Activated CD8-positive, alpha-beta memory T cell treated with anti-CD3 and anti-CD28 coated beads for 48 hours (primary cell): ENCODE data around the gene SPN.
"Not testable (repeated sequence)": the region's sequence is repeated elsewhere in the genome, so short reads cannot be mapped to it uniquely, and the experiment has no call there.

Experiments
- DNase-seq, 3 experiments: peaks; one replicate each; pipeline ENCODE4 v3.0.0-alpha.2; 2020; ENCODE audit warnings: low read depth in 2 of 3, low spot score in 2 of 3

The SPN gene

DNA sequence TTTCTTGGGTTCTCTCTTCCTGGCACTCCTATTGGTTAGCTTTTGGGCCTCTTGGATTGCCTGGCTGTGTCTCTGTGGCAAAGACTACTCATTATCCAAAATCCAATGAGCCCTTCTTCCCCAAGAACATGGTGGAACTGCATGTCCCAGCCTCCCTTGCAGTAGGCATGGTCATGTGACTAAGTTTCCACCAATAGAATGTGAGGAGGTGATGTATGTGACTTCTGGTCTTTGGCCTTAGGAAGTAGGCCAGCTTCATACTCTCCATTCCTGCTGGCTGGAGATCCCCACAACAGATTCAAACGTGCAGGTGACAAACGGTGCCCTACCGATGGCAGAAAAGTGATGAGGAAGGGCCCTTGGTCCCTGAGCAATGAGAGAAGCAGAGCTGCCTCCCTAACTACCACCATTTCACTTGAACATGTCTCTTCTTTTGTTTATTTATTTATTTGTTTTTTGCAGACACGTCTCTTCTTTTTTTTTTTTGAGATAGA, 17.3 kb upstream of the SPN start:
- DNase-seq = no peak

DNA sequence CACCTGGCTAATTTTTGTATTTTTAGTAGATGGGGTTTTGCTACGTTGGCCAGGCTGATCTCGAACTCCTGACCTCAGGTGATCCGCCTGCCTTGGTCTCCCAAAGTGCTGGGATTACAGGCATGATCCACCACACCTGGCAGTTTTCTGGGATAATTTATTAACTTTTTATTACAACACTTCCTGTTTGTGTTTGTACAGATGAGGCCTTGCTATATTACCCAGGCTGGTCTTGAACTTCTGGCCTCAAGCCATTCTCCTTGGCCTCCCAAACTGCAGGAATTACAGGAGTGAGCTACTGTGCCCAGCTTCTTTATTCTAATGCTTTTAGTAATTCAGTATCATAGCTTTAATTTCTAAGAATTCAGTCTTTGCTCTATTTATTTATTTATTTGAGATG, 16.1 kb upstream of the SPN start:
- DNase-seq = no peak

DNA sequence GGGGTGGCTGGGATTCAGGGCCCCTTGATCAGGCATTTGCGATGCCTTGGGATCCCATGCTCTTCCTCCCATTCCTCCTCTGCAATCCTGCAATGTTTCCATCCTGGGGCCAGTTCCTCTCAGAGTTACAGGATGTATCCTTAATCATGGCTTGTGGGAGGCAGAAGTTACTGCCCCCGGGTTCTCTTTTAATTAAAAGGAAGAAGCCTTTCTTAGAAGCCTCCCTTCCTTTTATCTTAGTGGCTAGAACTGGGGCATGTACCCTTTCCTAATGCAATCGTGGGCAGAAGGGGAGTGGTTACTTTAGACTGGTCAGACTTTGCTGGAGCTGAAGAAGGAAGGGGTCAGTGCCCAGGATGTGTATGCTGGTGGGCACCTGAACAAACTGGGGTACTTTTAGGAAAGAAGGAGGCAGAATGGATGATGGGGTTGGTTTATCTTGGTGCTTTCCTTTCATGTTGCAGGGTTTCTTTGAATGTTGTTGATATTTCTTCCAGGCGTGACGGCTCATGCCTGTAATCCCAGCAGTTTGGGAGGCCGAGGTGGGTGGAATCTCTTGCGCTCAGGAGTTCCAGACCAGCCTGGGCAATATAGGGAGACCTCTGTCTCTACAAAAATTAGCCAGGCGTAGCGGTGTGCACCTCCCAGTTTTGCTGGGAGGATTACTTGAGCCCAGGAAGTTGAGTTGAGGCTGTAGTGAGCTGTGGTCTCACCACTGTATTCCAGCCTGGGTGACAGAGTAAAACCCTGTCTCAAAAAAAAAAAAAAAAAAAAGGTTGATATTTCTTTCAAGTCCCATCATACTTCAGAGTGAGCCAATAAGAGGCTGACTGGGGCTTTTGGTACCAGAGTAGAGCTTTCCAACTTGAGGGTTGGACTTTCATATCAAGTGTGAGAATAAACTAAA, 13.2 kb upstream of the SPN start:
- DNase-seq = no peak

DNA sequence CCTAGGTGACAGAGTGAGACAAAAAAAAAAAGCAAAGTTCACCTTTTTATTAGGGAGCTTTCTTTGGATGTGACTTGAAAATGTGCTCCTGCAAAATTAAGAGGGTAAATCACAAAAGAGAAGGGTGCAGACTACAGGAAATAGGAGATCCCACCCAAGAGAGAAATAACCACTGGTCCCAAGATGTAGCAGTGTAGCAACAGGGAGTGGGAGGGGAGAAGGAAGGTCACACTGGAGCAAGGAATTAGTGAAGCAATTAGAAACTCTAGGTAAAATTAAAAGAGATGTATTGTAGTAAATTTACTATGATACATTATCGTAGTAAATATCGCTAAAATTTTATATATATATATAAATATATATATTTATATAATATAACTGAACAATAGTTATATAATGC, 12.3 kb upstream of the SPN start:
- DNase-seq = no peak

DNA sequence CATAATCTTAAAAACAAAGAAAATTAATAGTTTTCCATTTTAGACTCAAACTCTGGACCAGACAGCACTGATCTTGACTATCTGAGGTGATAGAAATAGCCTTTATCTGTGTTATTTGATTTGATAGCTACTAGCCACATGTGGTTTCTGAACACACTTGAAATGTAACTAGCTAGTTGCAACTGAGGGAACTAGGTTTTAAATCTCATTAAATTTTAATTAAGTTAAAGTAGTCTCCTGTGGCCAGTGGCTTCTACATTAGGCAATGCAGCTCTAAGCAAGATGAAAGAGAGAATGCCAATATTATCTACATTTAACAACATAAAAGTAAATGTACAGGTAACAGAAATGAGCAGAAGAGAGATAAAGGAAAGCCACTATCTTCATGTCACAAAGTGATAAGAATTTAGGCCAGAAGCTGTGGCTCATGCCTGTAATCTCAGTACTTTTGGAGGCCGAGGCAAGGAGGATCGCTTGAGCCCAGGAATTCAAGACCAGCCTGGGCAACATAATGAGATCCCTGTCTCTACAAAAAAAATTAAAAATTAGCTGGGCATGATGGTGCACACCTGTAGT, 11.2 kb upstream of the SPN start:
- no peak for DNase-seq

DNA sequence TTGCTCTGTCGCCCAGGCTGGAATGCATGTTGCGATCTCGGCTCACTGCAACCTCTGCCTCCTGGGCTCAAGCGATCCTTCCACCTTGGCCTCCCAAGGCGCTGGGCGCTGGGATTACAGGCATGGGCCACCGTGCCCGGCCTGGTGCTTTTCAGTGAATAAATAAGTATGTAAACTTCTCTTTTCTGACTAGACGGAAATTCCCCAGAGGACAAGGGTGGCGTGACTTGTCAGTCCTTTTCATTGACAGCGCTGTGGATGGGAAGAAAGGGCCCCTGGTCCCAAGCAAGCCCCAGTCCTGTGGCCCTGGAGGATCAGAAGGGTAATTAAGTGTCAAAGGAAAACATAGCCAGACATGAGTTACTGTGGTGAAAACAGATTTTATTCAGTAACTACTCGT, 9.6 kb upstream of the SPN start:
- DNase-seq = no peak

DNA sequence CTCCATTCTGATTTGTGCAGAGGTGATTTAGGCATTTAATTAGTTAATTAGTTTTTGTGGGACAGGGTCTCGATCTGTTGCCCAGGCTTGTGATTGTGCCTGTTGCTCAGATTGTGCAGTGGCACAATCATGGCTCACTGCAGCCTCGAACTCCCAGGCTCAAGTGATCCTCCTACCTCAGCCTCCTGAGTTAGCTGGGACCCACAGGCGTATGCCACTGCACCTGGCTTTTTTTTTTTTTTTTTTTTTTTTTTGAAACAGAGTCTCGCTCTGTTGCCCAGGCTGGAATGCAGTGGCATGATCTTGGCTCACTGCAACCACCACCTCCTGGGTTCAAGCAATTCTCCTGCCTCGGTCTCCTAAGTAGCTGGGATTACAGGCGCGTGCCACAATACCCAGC, 9.2 kb upstream of the SPN start:
- not testable (repeated sequence) for DNase-seq

DNA sequence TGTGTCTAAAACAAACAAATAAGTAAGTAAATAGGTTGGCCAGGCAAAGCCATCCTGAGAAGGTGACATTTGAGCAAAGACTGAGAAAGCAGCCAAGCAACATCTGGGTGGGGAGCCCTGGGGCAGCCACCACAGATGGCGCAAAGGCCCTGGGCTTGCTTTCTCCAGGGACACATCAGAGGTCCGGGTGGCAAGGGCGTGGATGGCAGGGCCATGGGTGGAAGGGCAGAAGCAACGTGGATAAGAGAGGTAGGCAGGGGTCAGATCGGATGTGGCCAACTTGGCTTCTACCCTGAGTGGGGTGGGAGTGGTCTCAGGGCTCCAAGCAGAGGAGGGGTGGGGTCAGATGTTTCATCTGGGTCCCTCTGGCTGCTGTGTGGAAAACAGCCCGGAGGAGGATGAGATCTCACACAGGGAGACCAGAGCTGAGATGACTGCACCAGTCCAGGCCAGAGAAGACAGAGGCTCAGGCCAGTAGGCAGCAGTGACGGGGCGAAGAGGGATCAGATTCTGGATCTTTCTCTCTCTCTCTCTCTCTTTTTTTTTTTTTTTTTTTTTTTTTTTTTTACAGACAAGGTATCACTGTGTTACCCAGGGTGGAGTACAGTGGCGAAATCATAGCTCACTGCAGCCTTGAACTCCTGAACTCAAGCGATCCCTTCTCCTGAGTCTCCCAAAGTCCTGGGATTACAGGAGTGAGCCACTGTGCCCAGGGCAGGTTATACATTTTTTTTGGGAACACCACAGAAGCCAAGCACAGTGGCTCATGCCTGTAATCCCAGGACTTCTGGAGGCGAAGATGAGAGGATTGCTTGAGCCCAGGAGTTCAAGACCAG, 6.1 kb upstream of the SPN start:
- no peak for DNase-seq

DNA sequence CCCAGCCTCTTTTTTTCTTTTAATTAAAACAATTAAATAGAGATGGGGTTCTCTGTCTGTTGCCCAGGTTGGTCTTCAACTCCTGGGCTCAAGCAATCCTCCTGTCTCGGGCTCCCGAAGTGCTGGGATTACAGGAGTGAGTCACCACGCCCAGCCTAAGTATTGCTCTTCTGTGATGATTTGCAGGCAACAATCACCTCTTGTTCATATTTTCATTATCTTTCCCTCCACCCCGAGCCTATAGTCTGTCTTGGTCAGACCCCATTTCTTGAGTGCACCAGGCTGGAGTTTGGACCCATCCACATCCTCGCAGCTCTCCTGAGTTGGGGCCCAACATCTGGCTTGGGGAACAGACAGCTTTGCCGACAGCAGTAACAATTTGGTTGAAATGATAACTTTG, 4.3 kb upstream of the SPN start:
- no peak for DNase-seq

DNA sequence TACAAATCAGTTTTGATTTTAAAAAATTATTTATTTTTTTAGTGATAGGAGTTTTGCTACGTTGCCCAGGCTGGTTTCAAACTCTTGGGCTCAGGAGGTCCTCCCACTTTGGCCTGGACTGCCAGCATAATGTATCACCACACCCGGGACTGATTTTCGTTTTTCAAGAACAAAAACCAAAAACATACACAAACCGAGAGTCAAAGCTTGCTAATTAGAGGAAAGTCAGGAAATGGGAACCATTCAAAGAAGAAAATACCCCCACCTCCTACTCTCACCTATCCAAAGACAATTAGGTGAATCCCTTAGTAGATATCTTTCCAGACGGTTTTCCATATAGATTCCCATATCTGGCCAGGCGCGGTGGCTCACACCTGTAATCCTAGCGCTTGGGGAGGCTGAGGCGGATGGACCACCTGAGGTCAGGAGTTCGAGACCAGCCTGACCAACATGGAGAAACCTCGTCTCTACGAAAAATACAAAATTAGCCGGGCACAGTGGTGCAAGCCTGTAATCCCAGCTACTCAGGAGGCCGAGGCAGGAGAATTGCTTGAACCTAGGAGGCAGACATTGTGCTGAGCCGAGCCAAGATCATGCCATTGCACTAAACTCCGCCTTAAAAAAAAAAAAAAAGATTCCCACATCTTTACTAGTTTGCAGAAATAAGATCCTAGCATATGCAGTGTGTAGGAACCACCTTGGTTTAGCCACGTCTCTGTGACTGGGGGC, 883 bp upstream of the SPN start:
- DNase-seq = no peak

DNA sequence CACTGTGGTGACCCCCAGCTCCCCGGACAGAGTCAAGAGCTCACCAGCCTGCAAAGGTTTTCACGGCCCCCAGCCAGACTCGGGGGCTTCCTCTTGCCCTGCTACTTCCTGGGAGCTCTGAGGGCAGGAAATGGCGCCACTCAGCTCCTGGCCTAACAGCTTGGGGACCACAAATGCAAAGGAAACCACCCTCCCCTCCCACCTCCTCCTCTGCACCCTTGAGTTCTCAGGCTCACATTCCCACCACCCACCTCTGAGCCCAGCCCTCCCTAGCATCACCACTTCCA, 375 bp upstream of the SPN start:
- no peak for DNase-seq

DNA sequence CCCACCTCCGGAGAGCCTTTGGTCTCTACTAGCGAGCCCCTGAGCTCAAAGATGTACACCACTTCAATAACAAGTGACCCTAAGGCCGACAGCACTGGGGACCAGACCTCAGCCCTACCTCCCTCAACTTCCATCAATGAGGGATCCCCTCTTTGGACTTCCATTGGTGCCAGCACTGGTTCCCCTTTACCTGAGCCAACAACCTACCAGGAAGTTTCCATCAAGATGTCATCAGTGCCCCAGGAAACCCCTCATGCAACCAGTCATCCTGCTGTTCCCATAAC, 702 bp downstream of the SPN start:
- DNase-seq = no peak

DNA sequence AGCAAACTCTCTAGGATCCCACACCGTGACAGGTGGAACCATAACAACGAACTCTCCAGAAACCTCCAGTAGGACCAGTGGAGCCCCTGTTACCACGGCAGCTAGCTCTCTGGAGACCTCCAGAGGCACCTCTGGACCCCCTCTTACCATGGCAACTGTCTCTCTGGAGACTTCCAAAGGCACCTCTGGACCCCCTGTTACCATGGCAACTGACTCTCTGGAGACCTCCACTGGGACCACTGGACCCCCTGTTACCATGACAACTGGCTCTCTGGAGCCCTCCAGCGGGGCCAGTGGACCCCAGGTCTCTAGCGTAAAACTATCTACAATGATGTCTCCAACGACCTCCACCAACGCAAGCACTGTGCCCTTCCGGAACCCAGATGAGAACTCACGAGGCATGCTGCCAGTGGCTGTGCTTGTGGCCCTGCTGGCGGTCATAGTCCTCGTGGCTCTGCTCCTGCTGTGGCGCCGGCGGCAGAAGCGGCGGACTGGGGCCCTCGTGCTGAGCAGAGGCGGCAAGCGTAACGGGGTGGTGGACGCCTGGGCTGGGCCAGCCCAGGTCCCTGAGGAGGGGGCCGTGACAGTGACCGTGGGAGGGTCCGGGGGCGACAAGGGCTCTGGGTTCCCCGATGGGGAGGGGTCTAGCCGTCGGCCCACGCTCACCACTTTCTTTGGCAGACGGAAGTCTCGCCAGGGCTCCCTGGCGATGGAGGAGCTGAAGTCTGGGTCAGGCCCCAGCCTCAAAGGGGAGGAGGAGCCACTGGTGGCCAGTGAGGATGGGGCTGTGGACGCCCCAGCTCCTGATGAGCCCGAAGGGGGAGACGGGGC, 1.3 kb downstream of the SPN start:
- DNase-seq = no peak

DNA sequence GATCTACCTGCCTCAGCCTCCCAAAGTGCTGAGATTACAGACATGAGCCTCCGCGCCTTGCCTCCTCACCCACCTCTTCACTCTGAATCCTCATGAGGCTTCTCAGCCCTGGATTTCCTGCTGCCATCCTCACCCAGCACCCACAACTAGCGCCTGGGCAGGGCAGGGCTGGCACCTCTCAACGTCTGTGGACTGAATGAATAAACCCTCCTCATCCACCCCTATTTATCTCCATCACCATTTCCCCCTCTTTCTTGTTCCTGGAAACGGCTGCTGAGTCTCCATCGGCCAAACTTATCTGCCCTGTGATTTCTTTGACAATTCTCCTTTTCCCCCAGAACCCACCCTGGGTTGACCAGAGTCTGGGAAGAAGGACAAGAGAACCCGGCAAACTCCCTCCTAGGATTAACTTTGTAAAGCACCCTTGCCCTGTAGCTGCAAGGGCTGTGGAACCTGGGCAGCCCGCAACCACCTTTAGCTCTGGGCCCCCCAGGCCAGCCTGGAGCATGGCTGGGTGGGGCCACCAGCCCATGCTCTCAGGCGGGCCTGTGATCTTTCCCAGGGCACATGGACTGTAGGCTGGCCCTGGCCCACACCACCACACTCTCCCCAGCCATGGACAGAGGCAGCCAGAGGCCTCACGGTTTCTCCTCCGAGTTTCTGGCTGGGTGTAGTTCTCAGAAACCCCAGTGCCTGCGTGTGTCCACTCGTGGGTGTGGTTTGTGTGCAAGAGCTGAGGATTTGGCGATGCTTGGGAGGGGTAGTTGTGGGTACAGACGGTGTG, 2.4 kb downstream of the SPN start:
- no peak for DNase-seq

DNA sequence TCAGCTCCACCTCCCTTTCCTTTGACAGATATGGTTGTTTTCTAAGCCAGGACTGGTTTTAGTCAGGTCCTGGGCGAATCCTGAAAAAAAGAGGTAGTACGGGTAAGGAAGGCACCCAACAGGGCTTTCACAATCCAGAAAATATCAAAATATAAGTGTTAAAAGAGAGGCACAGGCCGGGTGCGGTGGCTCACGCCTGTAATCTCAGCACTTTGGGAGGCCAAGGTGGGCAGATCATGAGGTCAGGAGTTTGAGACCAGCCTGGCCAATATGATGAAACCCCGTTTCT, 4.2 kb downstream of the SPN start:
- not testable (repeated sequence) for DNase-seq

DNA sequence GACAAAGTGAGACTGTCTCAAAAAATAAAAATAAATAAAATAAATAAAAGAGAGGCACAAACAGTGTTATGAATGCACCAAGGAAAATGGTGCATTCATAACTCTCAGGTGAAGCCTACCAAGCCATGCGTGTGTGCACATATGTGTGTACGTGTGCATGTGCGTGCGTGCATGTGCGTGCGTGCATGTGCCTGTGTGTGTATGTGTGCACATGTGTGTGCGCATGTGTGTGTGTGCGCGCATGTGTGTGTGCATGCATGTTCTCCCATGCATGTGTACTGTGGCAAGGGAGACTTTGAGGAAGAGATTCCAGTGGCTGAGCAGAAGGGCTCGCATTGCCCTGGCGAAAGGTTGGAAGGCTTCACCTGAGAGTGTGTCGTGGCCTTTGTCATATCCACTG, 4.7 kb downstream of the SPN start:
- DNase-seq = no peak

DNA sequence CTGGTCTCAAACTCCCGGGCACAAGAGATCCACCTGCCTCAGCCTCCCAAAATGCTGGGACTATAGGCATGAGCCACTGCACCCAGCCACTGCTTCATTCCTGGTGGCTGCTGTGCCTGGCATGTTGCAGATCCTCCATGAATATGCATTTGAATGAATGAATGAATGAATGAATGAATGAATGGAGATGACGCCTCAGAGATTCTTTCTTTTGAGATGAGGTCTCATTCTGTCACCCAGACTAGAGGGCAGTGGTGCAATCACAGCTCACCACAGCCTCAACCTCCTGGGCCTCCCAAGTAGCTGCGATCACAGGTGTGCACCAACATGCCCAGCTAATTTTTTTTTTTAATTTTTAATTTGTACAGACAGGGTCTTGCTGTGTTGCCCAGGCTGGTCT, 5.2 kb downstream of the SPN start:
- DNase-seq = no peak

DNA sequence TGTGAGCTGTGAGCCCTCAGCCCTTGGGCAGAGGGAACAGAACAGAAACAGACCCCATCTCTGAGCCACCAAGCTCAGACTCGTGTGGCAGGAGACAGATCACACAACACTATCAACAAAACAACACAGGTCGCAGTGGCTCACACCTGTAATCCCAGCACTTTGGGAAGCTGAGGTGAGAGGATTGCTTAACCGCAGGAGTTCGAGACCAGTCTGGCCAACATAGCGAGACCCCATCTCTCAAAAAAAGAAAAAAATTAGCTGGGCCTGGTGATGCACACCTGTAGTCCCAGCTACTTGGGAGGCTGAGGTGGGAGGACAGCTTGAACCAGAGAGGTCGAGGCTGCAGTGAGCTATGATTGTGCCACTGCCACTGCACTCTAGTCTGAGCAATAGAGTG, 10.5 kb downstream of the SPN start:
- no peak for DNase-seq

DNA sequence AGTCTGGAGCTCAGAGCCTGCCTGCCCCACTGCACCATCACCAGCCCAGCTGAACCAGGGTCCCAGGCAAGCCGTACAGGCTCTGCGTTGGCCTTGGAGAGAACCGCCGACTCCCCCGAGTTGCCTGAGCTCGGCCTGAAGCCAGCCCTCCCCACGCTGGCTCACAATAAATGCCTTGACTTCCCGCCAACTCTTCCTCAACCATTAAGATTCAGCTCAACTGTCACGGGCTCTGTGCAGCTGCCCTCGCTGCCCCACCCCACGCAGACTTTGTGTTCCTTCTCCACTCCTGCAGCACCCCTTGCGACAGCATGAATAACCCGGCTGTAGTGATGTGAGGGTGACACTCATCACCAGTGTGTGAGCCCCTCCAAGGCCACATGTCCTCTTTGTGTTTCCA, 11.1 kb downstream of the SPN start:
- no peak for DNase-seq
